HEK293T (cell line): Measurements from ENCODE around the gene DHDH.

Experiments used
- BHLHE40 ChIP-seq: fragments of 450-650 bp; IDR thresholded peaks from 2 replicates; pipeline ENCODE4 v1.6.1; 2016; ENCODE audit warnings: mild to moderate bottlenecking, moderate library complexity, borderline replicate concordance
- FOXM1 ChIP-seq: fragments of 450-650 bp; IDR thresholded peaks from 2 replicates; pipeline ENCODE4 v1.6.1; 2017; ENCODE audit warnings: mild to moderate bottlenecking, borderline replicate concordance
- NFRKB ChIP-seq: fragments of 450-650 bp; IDR thresholded peaks from 2 replicates; pipeline ENCODE4 v1.6.1; 2016; ENCODE audit warnings: mild to moderate bottlenecking, moderate library complexity
- PKNOX1 ChIP-seq: fragments of 450-650 bp; IDR thresholded peaks from 2 replicates; pipeline ENCODE4 v1.6.1; 2016
- SP1 ChIP-seq: fragments of 450-650 bp; IDR thresholded peaks from 2 replicates; pipeline ENCODE4 v1.6.1; 2017
- ZNF384 ChIP-seq: fragments of 450-650 bp; IDR thresholded peaks from 2 replicates; pipeline ENCODE4 v1.6.1; 2016

GRCh38 chr19:48986211-48986610, 52.7 kb downstream of the DHDH start:
- TF ChIP-seq SP1 (no peak), ZNF384 (no peak), FOXM1 (no peak), NFRKB (no peak), BHLHE40 (no peak), PKNOX1 (no peak)
